Glomerular endothelial cell (primary cell): ENCODE results near the gene DHX35. TPM values are rescaled to one million over a fixed set of nuclear protein-coding genes. Genes with fewer than 3 reads are reported as not detected.

Source experiments
- total RNA-seq: library from RNA; depleted of rRNA; stranded (reverse); fragments of >200 nt; gene quantifications from 2 replicates; pipeline ENCODE4 v1.2.3, GENCODE V29; 2015

Gene DHX35
- total RNA-seq, 1 donor from 2014 or later, result 9.0 TPM

Other genes starting within 250 kb of the DHX35 start
- gene SLC32A1, start 237.9 kb upstream of the DHX35 start, total RNA-seq, result not detected in 2 replicates
- gene ACTR5, start 213.9 kb upstream of the DHX35 start, total RNA-seq, result 9.7 and 11.0 TPM in 2 replicates
- gene PPP1R16B, start 156.6 kb upstream of the DHX35 start, total RNA-seq, result 56.4 and 132 TPM in 2 replicates
- gene FAM83D, start 35.9 kb upstream of the DHX35 start, total RNA-seq, result 11.7 and 13.5 TPM in 2 replicates